Liver (tissue), 3 donors: ENCODE data around the gene IFNGR2.
"Not testable (repeated sequence)": the region's sequence is repeated elsewhere in the genome, so short reads cannot be mapped to it uniquely, and the experiment has no call there.

Experiments
- EGR1 ChIP-seq, 2 donors: IDR thresholded peaks; 2 replicates each; pipeline ENCODE4 v1.6.1; 2016 to 2018; ENCODE audit warnings: antibody characterized with exemption in 2 of 2, low read depth in 2 of 2
- GABPA ChIP-seq, 2 donors: IDR thresholded peaks in 1 of 2; conservative IDR thresholded peaks in 1 of 2; 2 replicates each; pipeline ENCODE4 v1.6.1; 2016; ENCODE audit warnings: antibody characterized with exemption in 2 of 2, mild to moderate bottlenecking in 1 of 2, moderate library complexity in 1 of 2
- JUND ChIP-seq, 2 donors: IDR thresholded peaks; 2 replicates each; pipeline ENCODE4 v1.6.1; 2016; ENCODE audit warnings: antibody characterized with exemption in 2 of 2
- NR2F2 ChIP-seq: IDR thresholded peaks from 2 replicates; pipeline ENCODE4 v1.6.1; 2016; ENCODE audit warnings: antibody characterized with exemption
- RAD21 ChIP-seq, 2 donors: IDR thresholded peaks; 2 replicates each; pipeline ENCODE4 v1.6.1; 2016; ENCODE audit warnings: antibody characterized with exemption in 2 of 2, mild to moderate bottlenecking in 2 of 2
- RXRA ChIP-seq, 2 donors: IDR thresholded peaks; 2 replicates each; pipeline ENCODE4 v1.6.1; 2017 to 2018; ENCODE audit warnings: antibody characterized with exemption in 2 of 2, mild to moderate bottlenecking in 1 of 2
- SP1 ChIP-seq: IDR thresholded peaks from 2 replicates; pipeline ENCODE4 v1.6.1; 2018; ENCODE audit warnings: antibody characterized with exemption, mild to moderate bottlenecking
- TAF1 ChIP-seq: conservative IDR thresholded peaks from 2 replicates; pipeline ENCODE4 v1.6.1; 2016; ENCODE audit warnings: antibody characterized with exemption, mild to moderate bottlenecking
- YY1 ChIP-seq: IDR thresholded peaks from 2 replicates; pipeline ENCODE4 v1.6.1; 2016; ENCODE audit warnings: antibody characterized with exemption, mild to moderate bottlenecking
- TF ChIP-seq, protein P1 (sequence below): fragments of 150-350 bp; IDR thresholded peaks from 2 replicates; pipeline ENCODE4 v1.5.1; 2017; ENCODE audit warnings: improper control_type of control experiment, low read depth, low read length; ENCODE audit not compliant: missing input control
- TF ChIP-seq, protein P2 (sequence below): IDR thresholded peaks from 2 replicates; pipeline ENCODE4 v1.6.1; 2016; ENCODE audit warnings: antibody characterized with exemption, mild to moderate bottlenecking
- TF ChIP-seq, protein P3 (sequence below): IDR thresholded peaks from 2 replicates; pipeline ENCODE4 v1.6.1; 2016; ENCODE audit warnings: antibody characterized with exemption
- TF ChIP-seq, protein P4 (sequence below): IDR thresholded peaks from 2 replicates; pipeline ENCODE4 v1.6.1; 2016; ENCODE audit warnings: antibody characterized with exemption
- TF ChIP-seq, protein P5 (sequence below): IDR thresholded peaks from 2 replicates; pipeline ENCODE4 v1.6.1; 2016; ENCODE audit warnings: antibody characterized with exemption
- donor health status: healthy.
- donor health status: healthy.

DNA sequence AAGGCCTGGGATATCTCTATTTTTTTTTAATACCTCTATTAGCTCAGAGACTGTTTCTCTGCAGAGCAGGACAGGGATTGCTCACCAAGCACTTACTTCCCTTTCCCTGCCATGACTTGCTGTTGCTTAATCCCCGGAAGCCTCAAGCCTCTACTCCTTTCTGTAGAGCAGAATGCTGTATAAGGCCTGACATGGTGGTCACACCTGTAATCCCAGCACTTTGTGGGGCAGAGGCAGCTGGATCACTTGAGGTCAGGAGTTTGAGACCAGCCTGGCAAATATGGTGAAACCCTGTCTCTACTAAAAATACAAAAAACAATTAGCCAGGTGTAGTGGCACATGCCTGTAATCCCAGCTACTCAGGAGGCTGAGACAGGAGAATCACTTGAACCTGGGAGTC, 23.3 kb upstream of the IFNGR2 start:
- TF ChIP-seq, protein P1, sequence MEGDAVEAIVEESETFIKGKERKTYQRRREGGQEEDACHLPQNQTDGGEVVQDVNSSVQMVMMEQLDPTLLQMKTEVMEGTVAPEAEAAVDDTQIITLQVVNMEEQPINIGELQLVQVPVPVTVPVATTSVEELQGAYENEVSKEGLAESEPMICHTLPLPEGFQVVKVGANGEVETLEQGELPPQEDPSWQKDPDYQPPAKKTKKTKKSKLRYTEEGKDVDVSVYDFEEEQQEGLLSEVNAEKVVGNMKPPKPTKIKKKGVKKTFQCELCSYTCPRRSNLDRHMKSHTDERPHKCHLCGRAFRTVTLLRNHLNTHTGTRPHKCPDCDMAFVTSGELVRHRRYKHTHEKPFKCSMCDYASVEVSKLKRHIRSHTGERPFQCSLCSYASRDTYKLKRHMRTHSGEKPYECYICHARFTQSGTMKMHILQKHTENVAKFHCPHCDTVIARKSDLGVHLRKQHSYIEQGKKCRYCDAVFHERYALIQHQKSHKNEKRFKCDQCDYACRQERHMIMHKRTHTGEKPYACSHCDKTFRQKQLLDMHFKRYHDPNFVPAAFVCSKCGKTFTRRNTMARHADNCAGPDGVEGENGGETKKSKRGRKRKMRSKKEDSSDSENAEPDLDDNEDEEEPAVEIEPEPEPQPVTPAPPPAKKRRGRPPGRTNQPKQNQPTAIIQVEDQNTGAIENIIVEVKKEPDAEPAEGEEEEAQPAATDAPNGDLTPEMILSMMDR = not testable (repeated sequence)
- TF ChIP-seq, protein P2, sequence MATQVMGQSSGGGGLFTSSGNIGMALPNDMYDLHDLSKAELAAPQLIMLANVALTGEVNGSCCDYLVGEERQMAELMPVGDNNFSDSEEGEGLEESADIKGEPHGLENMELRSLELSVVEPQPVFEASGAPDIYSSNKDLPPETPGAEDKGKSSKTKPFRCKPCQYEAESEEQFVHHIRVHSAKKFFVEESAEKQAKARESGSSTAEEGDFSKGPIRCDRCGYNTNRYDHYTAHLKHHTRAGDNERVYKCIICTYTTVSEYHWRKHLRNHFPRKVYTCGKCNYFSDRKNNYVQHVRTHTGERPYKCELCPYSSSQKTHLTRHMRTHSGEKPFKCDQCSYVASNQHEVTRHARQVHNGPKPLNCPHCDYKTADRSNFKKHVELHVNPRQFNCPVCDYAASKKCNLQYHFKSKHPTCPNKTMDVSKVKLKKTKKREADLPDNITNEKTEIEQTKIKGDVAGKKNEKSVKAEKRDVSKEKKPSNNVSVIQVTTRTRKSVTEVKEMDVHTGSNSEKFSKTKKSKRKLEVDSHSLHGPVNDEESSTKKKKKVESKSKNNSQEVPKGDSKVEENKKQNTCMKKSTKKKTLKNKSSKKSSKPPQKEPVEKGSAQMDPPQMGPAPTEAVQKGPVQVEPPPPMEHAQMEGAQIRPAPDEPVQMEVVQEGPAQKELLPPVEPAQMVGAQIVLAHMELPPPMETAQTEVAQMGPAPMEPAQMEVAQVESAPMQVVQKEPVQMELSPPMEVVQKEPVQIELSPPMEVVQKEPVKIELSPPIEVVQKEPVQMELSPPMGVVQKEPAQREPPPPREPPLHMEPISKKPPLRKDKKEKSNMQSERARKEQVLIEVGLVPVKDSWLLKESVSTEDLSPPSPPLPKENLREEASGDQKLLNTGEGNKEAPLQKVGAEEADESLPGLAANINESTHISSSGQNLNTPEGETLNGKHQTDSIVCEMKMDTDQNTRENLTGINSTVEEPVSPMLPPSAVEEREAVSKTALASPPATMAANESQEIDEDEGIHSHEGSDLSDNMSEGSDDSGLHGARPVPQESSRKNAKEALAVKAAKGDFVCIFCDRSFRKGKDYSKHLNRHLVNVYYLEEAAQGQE = not testable (repeated sequence)
- TF ChIP-seq, protein P3, sequence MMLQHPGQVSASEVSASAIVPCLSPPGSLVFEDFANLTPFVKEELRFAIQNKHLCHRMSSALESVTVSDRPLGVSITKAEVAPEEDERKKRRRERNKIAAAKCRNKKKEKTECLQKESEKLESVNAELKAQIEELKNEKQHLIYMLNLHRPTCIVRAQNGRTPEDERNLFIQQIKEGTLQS = not testable (repeated sequence)
- not testable (repeated sequence) for TF ChIP-seq TAF1; SP1; RXRA (IDR thresholded peaks at IDR 0.05); RAD21 (IDR thresholded peaks at IDR 0.05); NR2F2; EGR1 (IDR thresholded peaks at IDR 0.05; ENCODE audit: low read depth in 2 of 2); YY1; GABPA (IDR thresholded peaks at IDR 0.05 in 1 of 2, conservative IDR thresholded peaks at IDR 0.05 in 1 of 2); JUND (IDR thresholded peaks at IDR 0.05)
- TF ChIP-seq, protein P4, sequence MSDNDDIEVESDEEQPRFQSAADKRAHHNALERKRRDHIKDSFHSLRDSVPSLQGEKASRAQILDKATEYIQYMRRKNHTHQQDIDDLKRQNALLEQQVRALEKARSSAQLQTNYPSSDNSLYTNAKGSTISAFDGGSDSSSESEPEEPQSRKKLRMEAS = not testable (repeated sequence)
- TF ChIP-seq, protein P5, sequence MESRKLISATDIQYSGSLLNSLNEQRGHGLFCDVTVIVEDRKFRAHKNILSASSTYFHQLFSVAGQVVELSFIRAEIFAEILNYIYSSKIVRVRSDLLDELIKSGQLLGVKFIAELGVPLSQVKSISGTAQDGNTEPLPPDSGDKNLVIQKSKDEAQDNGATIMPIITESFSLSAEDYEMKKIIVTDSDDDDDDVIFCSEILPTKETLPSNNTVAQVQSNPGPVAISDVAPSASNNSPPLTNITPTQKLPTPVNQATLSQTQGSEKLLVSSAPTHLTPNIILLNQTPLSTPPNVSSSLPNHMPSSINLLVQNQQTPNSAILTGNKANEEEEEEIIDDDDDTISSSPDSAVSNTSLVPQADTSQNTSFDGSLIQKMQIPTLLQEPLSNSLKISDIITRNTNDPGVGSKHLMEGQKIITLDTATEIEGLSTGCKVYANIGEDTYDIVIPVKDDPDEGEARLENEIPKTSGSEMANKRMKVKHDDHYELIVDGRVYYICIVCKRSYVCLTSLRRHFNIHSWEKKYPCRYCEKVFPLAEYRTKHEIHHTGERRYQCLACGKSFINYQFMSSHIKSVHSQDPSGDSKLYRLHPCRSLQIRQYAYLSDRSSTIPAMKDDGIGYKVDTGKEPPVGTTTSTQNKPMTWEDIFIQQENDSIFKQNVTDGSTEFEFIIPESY = not testable (repeated sequence)
